Tongue (tissue), 2 donors: Measurements from ENCODE around the gene RRAGA. TPM values are rescaled to one million over a fixed set of nuclear protein-coding genes. Genes with fewer than 3 reads are reported as not detected.
"Not testable (repeated sequence)": the region's sequence is repeated elsewhere in the genome, so short reads cannot be mapped to it uniquely, and the experiment has no call there.

Experiments
- DNase-seq: peaks from one replicate; pipeline ENCODE4 v3.0.0-alpha.2; 2015
- total RNA-seq: library from RNA; depleted of rRNA; stranded (reverse); fragments of >200 nt; gene quantifications from one replicate; pipeline ENCODE4 v1.2.3, GENCODE V29; 2014

Gene RRAGA, protein sequence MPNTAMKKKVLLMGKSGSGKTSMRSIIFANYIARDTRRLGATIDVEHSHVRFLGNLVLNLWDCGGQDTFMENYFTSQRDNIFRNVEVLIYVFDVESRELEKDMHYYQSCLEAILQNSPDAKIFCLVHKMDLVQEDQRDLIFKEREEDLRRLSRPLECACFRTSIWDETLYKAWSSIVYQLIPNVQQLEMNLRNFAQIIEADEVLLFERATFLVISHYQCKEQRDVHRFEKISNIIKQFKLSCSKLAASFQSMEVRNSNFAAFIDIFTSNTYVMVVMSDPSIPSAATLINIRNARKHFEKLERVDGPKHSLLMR
- 44.3 TPM for total RNA-seq

DNA sequence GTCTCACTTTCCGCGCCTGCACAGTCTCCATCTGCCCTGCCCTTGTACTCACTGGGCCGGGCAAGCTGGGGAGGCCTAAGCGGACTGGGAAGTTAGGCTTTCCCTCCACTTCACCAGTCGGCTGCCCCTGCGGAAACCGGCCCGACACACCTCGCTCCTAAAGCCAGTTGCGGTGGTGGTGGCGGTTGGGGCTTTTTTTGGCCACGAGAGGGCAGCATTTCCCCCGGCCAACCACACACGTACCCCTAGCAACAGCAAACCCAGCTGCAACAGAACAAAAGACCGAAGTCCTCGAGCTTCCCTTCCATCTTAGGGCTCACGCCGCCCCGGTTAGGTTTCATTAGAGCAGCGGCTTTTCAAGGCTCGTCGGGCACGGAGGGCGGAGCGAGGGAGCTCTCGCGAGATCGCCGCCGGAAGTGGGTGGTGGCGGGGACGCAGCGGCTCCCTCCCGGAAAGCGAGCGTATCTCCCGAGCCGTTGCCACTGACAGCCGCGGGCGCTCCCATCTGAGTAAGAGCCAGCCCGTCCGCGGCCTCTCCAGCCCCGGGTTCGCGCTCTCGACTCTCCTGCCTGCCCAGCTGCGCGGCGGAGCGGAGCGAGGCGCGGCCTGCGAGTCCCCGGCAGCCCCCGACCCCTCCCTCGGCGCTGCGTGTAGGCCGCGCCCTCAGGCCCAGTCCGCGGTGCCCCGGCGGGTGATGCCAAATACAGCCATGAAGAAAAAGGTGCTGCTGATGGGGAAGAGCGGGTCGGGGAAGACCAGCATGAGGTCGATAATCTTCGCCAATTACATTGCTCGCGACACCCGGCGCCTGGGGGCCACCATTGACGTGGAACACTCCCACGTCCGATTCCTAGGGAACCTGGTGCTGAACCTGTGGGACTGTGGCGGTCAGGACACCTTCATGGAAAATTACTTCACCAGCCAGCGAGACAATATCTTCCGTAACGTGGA lies at the start of gene RRAGA:
Gene RRAGA (plus strand): TSS at position 462 of the 951 bp plus-strand sequence. CDS start 233 bp downstream, at position 695.
- DNase-seq, result peak; percentile 98

DNA sequence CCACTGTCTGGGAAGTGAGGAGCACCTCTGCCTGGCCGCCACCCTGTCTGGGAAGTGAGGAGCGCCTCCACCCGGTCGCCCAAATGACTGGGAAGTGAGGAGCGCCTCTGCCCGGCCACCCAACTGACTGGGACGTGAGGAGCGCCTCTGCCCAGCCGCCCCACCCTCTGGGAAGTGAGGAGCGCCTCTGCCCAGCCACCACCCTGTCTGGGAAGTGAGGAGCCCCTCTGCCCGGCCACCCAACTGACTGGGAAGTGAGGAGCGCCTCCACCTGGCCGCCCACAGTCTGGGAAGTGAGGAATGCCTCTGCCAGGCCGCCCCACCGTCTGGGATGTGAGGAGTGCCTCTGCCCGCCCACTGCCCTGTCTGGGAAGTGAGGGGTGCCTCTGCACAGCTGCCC lies 49.1 kb upstream of the RRAGA start:
- DNase-seq, result no peak

DNA sequence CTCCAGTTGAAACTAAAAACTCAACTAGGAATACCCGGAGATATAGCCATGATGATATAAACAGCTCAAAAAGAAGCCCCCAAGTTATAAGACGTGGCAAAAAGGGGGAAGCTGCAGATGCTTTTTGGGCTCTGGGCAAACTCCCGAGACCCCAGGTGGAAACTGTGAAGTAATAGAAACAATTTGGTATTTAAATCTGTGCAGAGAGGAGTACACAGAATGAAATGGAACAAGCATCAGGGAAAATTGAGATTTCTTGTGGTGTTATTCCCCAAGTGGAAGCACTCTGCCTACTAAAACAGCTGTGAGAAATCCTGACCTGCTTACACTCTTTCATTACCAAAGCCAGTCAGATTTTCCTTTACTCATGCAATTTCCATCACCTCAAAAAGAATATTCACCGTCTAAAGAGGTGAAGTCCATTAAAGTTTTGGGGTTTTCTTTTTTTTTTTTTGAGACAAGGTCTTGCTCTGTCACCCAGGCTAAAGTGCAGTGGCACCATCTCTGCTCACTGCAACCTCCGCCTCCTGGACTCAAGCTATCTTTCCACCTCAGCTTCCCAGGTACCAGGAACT lies 39.7 kb upstream of the RRAGA start:
- no peak for DNase-seq

DNA sequence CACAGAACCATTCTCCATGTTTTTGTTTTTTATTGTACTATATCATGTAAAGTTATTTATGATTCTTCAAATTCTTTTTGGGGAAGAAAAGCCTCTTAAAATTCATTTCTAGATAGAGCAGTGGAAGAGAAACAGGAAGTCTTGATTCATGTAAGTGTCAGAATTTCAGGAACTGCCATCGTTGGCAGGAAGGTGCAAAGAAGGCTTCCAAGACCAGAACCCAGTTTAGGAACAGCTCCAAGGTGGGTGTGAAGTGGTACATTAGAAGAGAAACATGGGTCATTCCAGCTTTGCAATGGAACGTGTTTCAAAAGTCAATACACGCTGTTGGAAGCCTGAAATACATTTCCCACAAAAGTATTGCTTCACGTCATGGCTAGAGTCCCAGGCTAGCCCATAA lies 31.0 kb upstream of the RRAGA start:
- no peak for DNase-seq

GRCh38 chr9:19020886-19021455 lies 28.3 kb upstream of the RRAGA start:
- no peak for DNase-seq

DNA sequence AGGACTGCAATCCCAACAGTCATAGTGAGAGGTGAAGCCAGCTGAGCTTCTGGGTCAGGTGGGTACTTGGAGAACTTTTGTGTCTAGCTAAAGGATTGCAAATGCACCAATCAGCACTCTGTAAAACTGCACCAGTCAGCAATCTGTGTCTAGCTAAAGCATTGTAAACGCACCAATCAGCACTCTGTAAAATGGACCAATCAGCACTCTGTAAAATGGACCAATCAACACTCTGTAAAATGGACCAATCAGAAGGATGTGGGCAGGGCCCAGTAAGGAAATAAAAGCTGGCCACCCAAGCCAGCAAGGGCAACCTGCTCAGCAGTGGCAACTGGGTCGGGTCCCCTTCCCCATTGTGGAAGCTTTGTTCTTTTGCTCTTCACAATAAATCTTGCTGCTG lies 27.6 kb upstream of the RRAGA start:
- DNase-seq, result not testable (repeated sequence)

DNA sequence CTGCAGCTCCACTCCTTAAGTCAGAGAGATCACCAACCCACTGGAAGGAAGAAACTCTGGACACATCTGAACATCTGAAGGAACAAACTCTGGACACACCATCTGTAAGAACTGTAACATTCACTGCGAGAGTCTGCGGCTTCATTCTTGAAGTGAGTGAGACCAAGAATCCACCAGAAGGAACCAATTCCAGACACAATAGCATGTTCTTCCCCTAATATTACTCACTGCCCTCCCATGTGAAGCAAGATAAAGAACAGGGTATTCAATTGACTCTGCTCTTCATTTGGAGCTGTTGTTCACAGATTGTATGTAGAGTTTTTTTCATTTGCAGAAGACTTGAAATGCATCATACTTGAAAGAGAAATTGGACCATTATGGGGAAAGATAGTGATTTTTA lies 27.0 kb upstream of the RRAGA start:
- no peak for DNase-seq

DNA sequence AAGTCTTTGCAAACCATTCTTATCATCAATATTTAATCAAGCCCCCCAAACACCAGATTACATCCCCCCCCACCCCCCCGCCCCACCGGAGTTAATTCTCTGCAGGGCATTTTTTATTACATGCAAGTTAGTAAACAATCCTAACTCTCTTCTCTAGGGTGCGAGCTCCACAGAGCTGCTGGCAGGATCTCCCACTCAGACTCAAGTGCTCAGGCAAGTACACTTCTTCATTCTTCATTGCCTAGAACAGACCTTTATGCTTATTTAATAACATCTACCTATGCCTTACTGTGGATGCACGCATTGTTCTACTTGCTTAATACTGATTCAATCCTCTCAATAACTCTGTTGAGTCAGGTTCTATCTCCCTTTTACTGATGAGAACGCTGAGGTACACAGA lies 26.1 kb upstream of the RRAGA start:
- DNase-seq, result no peak

GRCh38 chr9:19026375-19026774 lies 22.9 kb upstream of the RRAGA start:
- DNase-seq, result no peak

DNA sequence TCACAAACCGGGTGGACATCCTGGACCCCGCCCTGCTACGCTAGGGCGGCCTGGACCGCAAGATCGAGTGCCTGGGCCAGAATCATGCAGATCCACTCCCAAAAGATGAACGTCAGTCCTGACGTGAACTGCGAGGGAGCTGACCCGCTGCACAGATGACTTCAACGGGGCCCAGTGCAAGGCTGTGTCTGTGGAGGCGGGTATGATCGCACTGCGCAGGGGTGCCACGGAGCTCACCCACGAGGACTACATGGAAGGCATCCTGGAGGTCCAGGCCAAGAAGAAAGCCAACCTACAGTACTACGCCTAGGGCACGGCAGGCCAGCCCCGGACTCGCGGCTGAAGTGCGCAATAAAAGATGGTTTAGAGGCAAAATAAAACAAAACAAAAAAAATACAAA lies 21.4 kb upstream of the RRAGA start:
- no peak for DNase-seq

- peak; percentile 88 for DNase-seq
Measured at GRCh38 chr9:19028835-19029451, 20.3 kb upstream of the RRAGA start.

GRCh38 chr9:19030899-19031298 lies 18.3 kb upstream of the RRAGA start:
- DNase-seq, result no peak

DNA sequence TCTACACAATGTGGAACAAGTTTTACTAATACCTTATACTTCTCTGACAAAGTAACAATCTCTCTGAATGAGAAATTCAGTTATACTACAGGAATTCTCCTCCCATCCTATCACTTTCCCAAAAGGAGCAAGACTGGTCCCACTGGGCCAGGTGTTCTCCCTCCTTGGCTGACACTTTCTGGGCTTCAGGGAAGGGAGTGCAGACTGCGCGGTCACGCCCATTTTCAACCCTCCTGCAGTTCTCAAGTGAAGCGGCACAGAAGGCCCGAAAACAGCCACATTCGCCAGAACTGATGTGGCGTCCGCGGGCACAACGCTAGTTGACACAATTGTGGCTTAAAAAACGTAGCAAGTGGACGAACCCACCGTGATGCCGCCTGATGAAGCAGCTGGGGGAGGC lies 16.8 kb upstream of the RRAGA start:
- no peak for DNase-seq

DNA sequence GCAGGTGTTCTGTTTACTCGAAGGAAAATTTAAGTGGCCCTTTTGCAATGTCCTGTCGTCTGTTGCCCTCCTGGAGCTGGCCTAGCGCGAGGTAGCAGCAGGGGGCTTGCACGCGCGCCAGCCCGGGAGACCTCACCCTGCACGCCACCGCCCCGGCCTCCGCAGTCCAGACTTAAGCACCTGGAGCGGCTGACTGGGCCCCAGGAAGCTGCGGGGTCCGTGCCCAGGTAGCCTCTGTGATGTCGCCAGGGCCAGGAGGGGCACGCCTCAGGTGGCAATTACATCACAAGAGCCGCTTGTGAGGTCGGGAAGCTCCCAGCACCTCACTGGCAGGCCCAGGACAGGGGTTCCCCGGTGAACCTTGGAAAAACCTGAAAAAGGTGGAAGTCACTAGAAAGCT lies 16.2 kb upstream of the RRAGA start, which contains the start of gene SAXO1:
Gene SAXO1 (minus strand): TSS at position 195 of the 400 bp plus-strand sequence. CDS start 301 bp downstream, outside the sequence.
- DNase-seq, result no peak

GRCh38 chr9:19036611-19037010 lies 12.6 kb upstream of the RRAGA start:
- no peak for DNase-seq

- peak; percentile 47 for DNase-seq
Measured at GRCh38 chr9:19049917-19050636, 850 bp downstream of the RRAGA start.

DNA sequence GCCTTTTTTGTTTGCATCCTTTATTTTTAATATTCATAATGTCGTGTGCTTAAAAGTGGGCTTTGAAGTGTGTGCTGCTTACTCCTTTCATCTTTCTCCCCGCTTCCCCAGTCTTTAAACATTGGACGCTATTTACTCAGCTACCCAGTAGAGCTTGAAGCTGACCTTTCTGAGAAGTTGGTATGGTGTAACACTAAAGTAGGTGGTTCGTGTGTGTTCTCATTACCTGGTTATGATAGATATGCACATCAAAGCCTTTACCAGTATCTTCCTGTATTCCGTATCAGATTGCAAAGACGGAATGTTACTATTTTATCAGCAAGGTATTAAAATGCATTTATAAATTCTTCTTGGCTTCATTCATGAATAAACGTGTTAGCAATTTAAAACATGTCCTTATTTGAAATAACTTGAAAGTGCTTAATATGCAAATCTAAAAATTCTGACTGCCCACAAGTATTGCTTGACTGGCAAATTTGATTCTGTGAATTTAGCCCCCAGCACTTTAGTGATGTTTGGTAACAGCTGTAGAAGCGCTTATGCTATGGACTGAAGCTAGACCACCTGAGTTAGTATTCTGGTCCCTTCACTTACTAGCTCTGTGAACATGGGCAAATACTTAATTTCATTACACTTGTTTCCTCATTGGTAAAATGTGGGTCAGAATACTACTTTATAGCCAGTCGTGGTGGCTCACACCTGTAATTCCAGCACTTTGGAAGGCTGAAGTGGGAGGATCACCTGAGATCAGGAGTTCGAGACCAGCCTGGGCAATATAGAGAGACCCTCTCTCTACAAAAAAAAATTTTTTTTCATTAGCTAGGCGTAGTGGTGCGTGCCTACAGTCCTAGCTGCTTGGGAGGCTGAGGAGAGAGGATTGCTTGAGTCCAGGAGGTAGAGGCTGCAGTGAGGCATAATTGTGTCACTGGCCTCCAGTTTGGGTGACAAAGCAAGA lies 1.7 kb downstream of the RRAGA start:
- DNase-seq, result peak; percentile 4

GRCh38 chr9:19057033-19057432 lies 7.8 kb downstream of the RRAGA start:
- DNase-seq, result no peak

GRCh38 chr9:19074229-19074628 lies 25.0 kb downstream of the RRAGA start:
- DNase-seq, result no peak

DNA sequence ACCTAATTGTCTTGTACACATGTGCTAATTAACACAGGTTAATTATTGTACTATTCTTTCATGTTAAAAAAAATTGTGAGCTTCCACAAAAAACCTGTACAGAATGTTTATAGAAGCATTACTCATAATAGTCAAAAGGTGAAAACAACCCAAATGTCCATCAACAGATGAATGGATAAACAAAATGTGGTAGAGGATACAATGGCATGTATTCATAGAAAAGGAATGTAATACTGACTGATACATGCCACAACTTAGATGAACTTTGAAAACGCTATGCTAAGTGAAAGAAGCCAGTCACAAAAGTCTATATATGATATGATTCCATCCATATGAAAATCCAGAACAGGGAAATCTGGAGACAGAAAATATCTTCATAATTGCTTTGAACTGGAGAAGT lies 25.6 kb downstream of the RRAGA start:
- no peak for DNase-seq
